GM12865 (cell line): Measurements from ENCODE around the gene TTF2.

Experiments used
- DNase-seq: peaks from one replicate; pipeline ENCODE4 v3.0.0; 2010; ENCODE audit warnings: low read depth
- H3K4me3 ChIP-seq: 2 replicates; pipeline ENCODE4 v1.5.1; 2011; ENCODE audit warnings: mild to moderate bottlenecking, low read depth, low read length, control low read depth
- CTCF ChIP-seq: IDR thresholded peaks from 2 replicates; pipeline ENCODE4 v1.5.1; 2011; ENCODE audit warnings: low read length, control low read depth, low read depth, inconsistent platforms; ENCODE audit not compliant: insufficient read depth; ENCODE audit errors: missing control alignments

The TTF2 gene

GRCh38 chr1:117110774-117111173 is 50.6 kb downstream of the TTF2 start:
- TF ChIP-seq CTCF: no peak
- DNase-seq: no peak
- no peak overlapping the region for H3K4me3 ChIP-seq

GRCh38 chr1:117112047-117112717 is 52.1 kb downstream of the TTF2 start:
- H3K4me3 ChIP-seq: no peak overlapping the region
- DNase-seq: no peak
- no peak for TF ChIP-seq CTCF

- TF ChIP-seq CTCF: no peak
- no peak for DNase-seq
- H3K4me3 ChIP-seq: no peak overlapping the region
Observed at GRCh38 chr1:117113199-117113598, 53.1 kb downstream of the TTF2 start.

GRCh38 chr1:117114877-117115276 is 54.8 kb downstream of the TTF2 start:
- no peak for TF ChIP-seq CTCF
- no peak overlapping the region for H3K4me3 ChIP-seq
- no peak for DNase-seq

GRCh38 chr1:117116090-117116783 is 56.1 kb downstream of the TTF2 start:
- TF ChIP-seq CTCF: no peak
- no peak for DNase-seq
- no peak overlapping the region for H3K4me3 ChIP-seq

GRCh38 chr1:117116784-117117130 is 56.6 kb downstream of the TTF2 start:
- no peak overlapping the region for H3K4me3 ChIP-seq
- TF ChIP-seq CTCF: no peak
- DNase-seq: no peak

- no peak overlapping the region for H3K4me3 ChIP-seq
- DNase-seq: no peak
- no peak for TF ChIP-seq CTCF
Observed at GRCh38 chr1:117117697-117118096, 57.6 kb downstream of the TTF2 start.
